PC-9 (cell line): ENCODE results near the gene TANC1. TPM values are rescaled to one million over a fixed set of nuclear protein-coding genes. Genes with fewer than 3 reads are reported as not detected.

Experiments
- BruUV-seq: library from RNA; stranded (reverse); fragments of 400-500 nt; replicated peaks from 2 replicates; lab custom pipeline; 2021; lab: Mats Ljungman, UMichigan
- CTCF ChIA-PET: fragments of 300-600 bp; sonication (Branson Sonifier 250); formaldehyde crosslinking; loops from one replicate; lab custom pipeline; 2022; ENCODE audit warnings: antibody characterized with exemption; lab: Charles Lee
- POLR2A ChIA-PET: fragments of 300-600 bp; sonication (Branson Sonifier 250); formaldehyde crosslinking; loops from one replicate; lab custom pipeline; 2022; ENCODE audit warnings: antibody characterized with exemption; ENCODE audit not compliant: unreplicated experiment; lab: Charles Lee
- DNase-seq, 2 experiments: peaks; one replicate each; pipeline versions ENCODE4 v3.0.0 to v3.0.0-alpha.2; 2015 to 2022; ENCODE audit warnings: mixed read lengths in 1 of 2
- H2AFZ ChIP-seq: fragments of 200-600 bp; sonication (generic); 2 replicates; pipeline ENCODE4 v1.8.1; 2017; ENCODE audit warnings: antibody characterized with exemption
- H3F3A ChIP-seq: fragments of 200-600 bp; sonication (generic); 2 replicates; pipeline ENCODE4 v1.8.1; 2017; ENCODE audit warnings: antibody characterized with exemption, mild to moderate bottlenecking, low read depth; ENCODE audit not compliant: insufficient read depth
- H3K27ac ChIP-seq: fragments of 200-600 bp; sonication (generic); 2 replicates; pipeline ENCODE4 v1.6.1; 2016; ENCODE audit warnings: mixed run types
- H3K27me3 ChIP-seq: fragments of 200-600 bp; sonication (generic); 2 replicates; pipeline ENCODE4 v1.6.1; 2016; ENCODE audit warnings: low read depth, mixed run types; ENCODE audit not compliant: insufficient read depth
- H3K36me3 ChIP-seq: fragments of 200-600 bp; sonication (generic); 2 replicates; pipeline ENCODE4 v1.6.1; 2016; ENCODE audit warnings: low read depth, mixed run types
- H3K4me1 ChIP-seq: fragments of 200-600 bp; sonication (generic); replicated peaks from 2 replicates; pipeline ENCODE4 v1.6.1; 2016; ENCODE audit warnings: mixed run types; ENCODE audit not compliant: insufficient read depth
- H3K4me2 ChIP-seq: fragments of 200-600 bp; sonication (generic); 2 replicates; pipeline ENCODE4 v1.6.1; 2017; ENCODE audit warnings: mixed run types
- H3K4me3 ChIP-seq: fragments of 200-600 bp; sonication (generic); 2 replicates; pipeline ENCODE4 v1.6.1; 2016; ENCODE audit warnings: mixed run types
- H3K79me2 ChIP-seq: fragments of 200-600 bp; sonication (generic); 2 replicates; pipeline ENCODE4 v1.6.1; 2017; ENCODE audit warnings: low read depth, mixed run types
- H3K9me2 ChIP-seq: fragments of 200-600 bp; sonication (generic); 2 replicates; pipeline ENCODE4 v1.8.1; 2017; ENCODE audit warnings: mild to moderate bottlenecking; ENCODE audit not compliant: insufficient read depth
- H3K9me3 ChIP-seq: fragments of 200-600 bp; sonication (generic); 2 replicates; pipeline ENCODE4 v1.8.1; 2016; ENCODE audit warnings: low read depth; ENCODE audit not compliant: insufficient read depth
- H4K20me1 ChIP-seq: fragments of 200-600 bp; sonication (generic); 2 replicates; pipeline ENCODE4 v1.8.1; 2017; ENCODE audit not compliant: insufficient read depth
- CTCF ChIP-seq: fragments of 200-600 bp; sonication (generic); conservative IDR thresholded peaks from 2 replicates; pipeline ENCODE4 v1.6.1; 2017; ENCODE audit warnings: mixed run types, antibody characterized with exemption, mild to moderate bottlenecking, moderate library complexity
- EZH2 ChIP-seq: fragments of 200-600 bp; sonication (generic); IDR thresholded peaks from 2 replicates; pipeline ENCODE4 v1.8.0; 2017; ENCODE audit warnings: antibody characterized with exemption, low read depth
- intact Hi-C: fragments of 100-400 bp; cut with micrococcal nuclease; formaldehyde crosslinking; loops from one replicate; pipeline ENCODE4 v1.10.0; 2022; ENCODE audit not compliant: unreplicated experiment
- total RNA-seq: library from RNA; stranded (reverse); gene quantifications from 2 replicates; pipeline ENCODE4 v1.2.3, GENCODE V29; 2021

Gene TANC1
- total RNA-seq, 1 experiment from 2014 or later: 26.0 TPM

DNA sequence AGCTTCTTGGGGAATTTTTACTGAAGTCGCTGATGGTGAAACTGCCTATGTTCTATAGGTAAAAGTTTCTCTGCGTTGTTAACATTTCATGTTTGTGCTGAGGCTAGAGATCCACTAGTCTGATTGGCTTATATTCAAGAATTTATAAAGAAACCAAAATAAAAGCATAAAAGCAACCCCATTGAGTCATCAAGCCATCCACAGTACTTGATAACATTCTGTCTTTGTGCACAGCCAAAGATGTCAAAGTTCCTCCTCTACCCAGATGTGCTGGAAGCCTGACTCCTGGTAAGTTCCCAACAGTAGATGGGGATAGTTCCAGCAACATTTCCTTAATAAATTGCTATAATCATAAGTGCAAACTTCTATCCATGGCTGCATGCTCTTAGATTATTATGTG is 107.8 kb downstream of the TANC1 start:
- POLR2A ChIA-PET: no interaction called here
- H3K9me2 ChIP-seq: no peaks in the 10 kb centered on the region
- BruUV-seq: no TSS peak

GRCh38 chr2:159077869-159078268 is 109.4 kb downstream of the TANC1 start:
- POLR2A ChIA-PET: no interaction called here
- intact Hi-C loops: no loop called here

More for the DNA sequence above, 107.8 kb downstream of the TANC1 start:
- intact Hi-C loops: no loop called here
- Histone ChIP-seq H3F3A (no peaks in the 10 kb centered on the region), H3K79me2 (no peaks in the 10 kb centered on the region), H2AFZ (no peak overlapping the region), H3K4me2 (no peak overlapping the region), H3K4me1 (peaks cover 12% of the 10 kb centered on the region), H3K36me3 (no peaks in the 10 kb centered on the region), H3K4me3 (no peak overlapping the region), H3K9me3 (no peaks in the 10 kb centered on the region), H3K27me3 (no peaks in the 10 kb centered on the region), H3K27ac (no peak overlapping the region), H4K20me1 (no peaks in the 10 kb centered on the region)
- DNase-seq: no peak
- TF ChIP-seq EZH2: no peak
- no peak for TF ChIP-seq CTCF
- CTCF ChIA-PET: no interaction called here

DNA sequence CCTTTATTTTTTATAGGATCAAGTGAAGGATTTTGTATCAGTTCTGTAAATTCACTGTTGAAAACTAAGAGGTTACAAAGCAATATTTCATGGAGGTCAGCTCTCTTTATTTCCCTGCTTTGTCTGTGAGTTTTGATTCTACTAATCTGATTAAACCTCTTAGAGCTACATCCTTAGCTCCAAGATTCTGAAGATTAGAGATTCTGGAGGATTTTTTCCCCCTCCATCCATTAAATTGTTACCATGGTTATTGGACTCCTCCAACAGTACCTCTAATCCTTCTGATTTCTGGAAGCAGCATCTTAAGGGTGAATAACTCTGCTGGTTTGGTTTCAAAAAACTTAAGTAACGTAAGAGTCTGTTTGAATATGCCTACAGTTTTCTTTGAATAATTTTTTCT is 110.0 kb downstream of the TANC1 start:
- no TSS peak for BruUV-seq
- Histone ChIP-seq H3K4me1 (peaks cover 2% of the 10 kb centered on the region), H3K9me2 (no peaks in the 10 kb centered on the region), H3K36me3 (no peaks in the 10 kb centered on the region), H3K4me3 (no peak overlapping the region), H4K20me1 (no peaks in the 10 kb centered on the region), H3K4me2 (no peak overlapping the region), H3K79me2 (no peaks in the 10 kb centered on the region), H3K27me3 (no peaks in the 10 kb centered on the region), H2AFZ (no peak overlapping the region), H3K9me3 (no peaks in the 10 kb centered on the region), H3K27ac (no peak overlapping the region), H3F3A (no peaks in the 10 kb centered on the region)
- POLR2A ChIA-PET: no interaction called here
- no peak for DNase-seq
- intact Hi-C loops: no loop called here
- TF ChIP-seq EZH2 (no peak), CTCF (no peak)
- CTCF ChIA-PET: no interaction called here

More at GRCh38 chr2:159077869-159078268, 109.4 kb downstream of the TANC1 start:
- no peak overlapping the region for H2AFZ ChIP-seq
- H3F3A ChIP-seq: no peaks in the 10 kb centered on the region
- H3K36me3 ChIP-seq: no peaks in the 10 kb centered on the region
- DNase-seq: no peak
- H3K9me2 ChIP-seq: no peaks in the 10 kb centered on the region
- H4K20me1 ChIP-seq: no peaks in the 10 kb centered on the region
- H3K4me1 ChIP-seq: peaks cover 8% of the 10 kb centered on the region
- H3K27me3 ChIP-seq: no peaks in the 10 kb centered on the region
- H3K4me3 ChIP-seq: no peak overlapping the region
- CTCF ChIA-PET: no interaction called here
- no peak for TF ChIP-seq EZH2
- no peak for TF ChIP-seq CTCF
- no peaks in the 10 kb centered on the region for H3K79me2 ChIP-seq
- H3K4me2 ChIP-seq: no peak overlapping the region
- no peaks in the 10 kb centered on the region for H3K9me3 ChIP-seq
- no TSS peak for BruUV-seq
- H3K27ac ChIP-seq: no peak overlapping the region
